ENCODE data around the gene ABCD1.
"Not testable (repeated sequence)": the region's sequence is repeated elsewhere in the genome, so short reads cannot be mapped to it uniquely, and the experiment has no call there.

ABCD1 gene

GRCh38 chrX:153694687-153695270 is 29.9 kb upstream of the ABCD1 start:
- DNase-seq = no peak

GRCh38 chrX:153696100-153696499 is 28.6 kb upstream of the ABCD1 start:
- no peak for DNase-seq

- DNase-seq = not testable (repeated sequence)
Observed at GRCh38 chrX:153696538-153696937, 28.1 kb upstream of the ABCD1 start.

- DNase-seq = not testable (repeated sequence)
Observed at GRCh38 chrX:153696986-153697722, 27.5 kb upstream of the ABCD1 start.

- no peak for DNase-seq
Observed at GRCh38 chrX:153697924-153698865, 26.5 kb upstream of the ABCD1 start.

GRCh38 chrX:153699210-153699783 is 25.4 kb upstream of the ABCD1 start:
- DNase-seq = not testable (repeated sequence)

GRCh38 chrX:153699784-153700371 is 24.8 kb upstream of the ABCD1 start:
- DNase-seq = not testable (repeated sequence)

GRCh38 chrX:153700376-153700945 is 24.2 kb upstream of the ABCD1 start:
- DNase-seq = no peak

GRCh38 chrX:153700967-153701366 is 23.7 kb upstream of the ABCD1 start:
- no peak for DNase-seq

GRCh38 chrX:153701706-153702105 is 22.9 kb upstream of the ABCD1 start:
- DNase-seq = no peak

GRCh38 chrX:153702336-153703035 is 22.2 kb upstream of the ABCD1 start:
- no peak for DNase-seq

- no peak for DNase-seq
Observed at GRCh38 chrX:153703036-153703370, 21.7 kb upstream of the ABCD1 start.

- DNase-seq = no peak
Observed at GRCh38 chrX:153704021-153704526, 20.6 kb upstream of the ABCD1 start.

GRCh38 chrX:153704631-153705402 is 19.8 kb upstream of the ABCD1 start:
- not testable (repeated sequence) for DNase-seq

- DNase-seq = not testable (repeated sequence)
Observed at GRCh38 chrX:153705403-153706060, 19.1 kb upstream of the ABCD1 start.

GRCh38 chrX:153706799-153707198 is 17.9 kb upstream of the ABCD1 start:
- no peak for DNase-seq

- DNase-seq = no peak
Observed at GRCh38 chrX:153707406-153707805, 17.2 kb upstream of the ABCD1 start.

GRCh38 chrX:153708415-153708814 is 16.2 kb upstream of the ABCD1 start:
- peak; percentile 42 for DNase-seq

- no peak for DNase-seq
Observed at GRCh38 chrX:153709726-153710674, 14.7 kb upstream of the ABCD1 start.
